ENCODE results near the gene GNAQ.
"Not testable (repeated sequence)": the region's sequence is repeated elsewhere in the genome, so short reads cannot be mapped to it uniquely, and the experiment has no call there.

GNAQ gene

DNA sequence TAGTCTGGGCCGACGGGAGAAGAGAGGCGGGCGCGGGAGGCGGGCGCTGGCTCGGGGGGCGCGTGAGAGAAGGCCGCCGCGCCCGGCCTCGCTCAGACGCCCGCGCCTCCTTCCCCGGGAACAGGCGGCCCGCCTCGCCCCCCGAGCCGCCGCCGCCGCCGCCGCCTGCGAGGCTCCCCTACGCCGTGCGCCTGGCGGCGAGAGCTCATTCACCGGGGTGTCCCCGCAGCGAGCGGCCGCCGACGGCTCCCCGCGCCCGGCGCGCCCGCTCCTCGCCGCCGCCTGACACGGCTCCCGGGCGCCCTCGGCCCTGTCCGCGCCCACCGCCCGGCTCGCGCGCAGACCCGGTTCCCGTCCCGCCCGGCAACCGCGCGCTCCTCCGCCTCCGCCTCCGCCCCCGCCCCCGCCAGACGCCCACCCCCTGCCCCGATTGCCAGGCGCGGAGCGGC is at the start of gene GNAQ:
Gene GNAQ (minus strand): TSS at position 368 of the 449 bp plus-strand sequence. CDS start 576 bp downstream, outside the sequence.
- DNase-seq: peak in 1 of 56 donors; percentile 58

DNA sequence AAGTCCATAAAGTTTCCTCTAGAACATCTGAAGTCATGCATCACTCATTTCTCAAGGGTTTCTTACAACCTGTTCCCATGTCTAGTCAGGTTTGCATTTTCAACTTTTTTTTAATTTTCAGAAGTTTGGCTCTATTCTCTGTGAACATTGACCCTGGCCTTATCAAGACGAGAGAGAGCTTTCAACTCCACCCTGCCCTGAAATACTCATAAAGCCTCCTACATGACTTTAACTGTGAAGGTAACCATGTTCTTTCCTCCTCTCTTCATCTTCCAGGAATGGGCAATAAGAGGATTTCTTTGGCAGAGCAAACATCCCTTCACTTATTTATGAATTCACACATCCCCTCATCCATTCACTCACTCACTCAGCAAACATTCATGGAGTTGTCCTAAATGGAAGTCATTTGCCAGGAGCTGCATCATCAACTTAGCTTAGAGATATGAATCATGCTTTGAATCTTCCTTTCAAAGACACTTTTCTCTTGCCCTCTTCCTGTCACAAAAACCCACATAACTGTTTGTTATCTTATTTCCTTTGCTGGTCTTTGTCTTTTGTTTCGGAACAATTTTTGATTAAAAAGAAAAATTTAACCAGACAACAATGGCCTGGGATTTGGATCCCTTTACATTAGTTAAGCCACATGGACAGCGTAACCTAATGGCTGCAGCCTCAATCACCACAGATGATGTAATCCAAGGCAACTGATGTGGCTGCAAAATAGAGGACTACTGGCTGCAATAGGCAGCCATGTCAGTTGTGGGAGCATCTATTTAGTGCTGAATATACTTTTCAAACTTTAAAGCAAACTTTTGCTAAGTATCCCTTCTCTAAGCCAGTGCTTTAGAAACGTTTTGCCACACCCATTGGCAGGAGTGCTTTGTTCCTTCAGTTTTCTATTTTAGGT is 43.0 kb upstream of the GNAQ start:
- no peak for DNase-seq

DNA sequence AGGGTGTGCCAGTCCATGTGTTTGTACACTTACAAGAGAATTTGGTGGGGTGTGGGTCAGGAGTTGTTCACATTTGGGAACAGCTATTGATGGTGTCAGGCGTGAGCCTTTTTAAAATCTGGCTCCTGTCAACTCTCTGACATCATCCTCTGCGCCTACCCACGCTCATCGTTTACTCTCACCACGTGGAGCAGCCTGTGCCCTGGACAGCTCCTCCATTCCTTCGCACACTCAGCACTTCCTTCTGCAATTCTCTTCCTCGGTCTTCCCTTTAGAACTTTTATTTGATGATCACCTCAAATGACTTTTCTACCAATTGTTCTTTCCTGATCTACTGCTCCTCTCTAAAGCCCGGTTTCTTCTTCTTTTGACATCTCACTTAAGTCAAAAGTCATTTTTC is 42.1 kb upstream of the GNAQ start:
- no peak for DNase-seq

DNA sequence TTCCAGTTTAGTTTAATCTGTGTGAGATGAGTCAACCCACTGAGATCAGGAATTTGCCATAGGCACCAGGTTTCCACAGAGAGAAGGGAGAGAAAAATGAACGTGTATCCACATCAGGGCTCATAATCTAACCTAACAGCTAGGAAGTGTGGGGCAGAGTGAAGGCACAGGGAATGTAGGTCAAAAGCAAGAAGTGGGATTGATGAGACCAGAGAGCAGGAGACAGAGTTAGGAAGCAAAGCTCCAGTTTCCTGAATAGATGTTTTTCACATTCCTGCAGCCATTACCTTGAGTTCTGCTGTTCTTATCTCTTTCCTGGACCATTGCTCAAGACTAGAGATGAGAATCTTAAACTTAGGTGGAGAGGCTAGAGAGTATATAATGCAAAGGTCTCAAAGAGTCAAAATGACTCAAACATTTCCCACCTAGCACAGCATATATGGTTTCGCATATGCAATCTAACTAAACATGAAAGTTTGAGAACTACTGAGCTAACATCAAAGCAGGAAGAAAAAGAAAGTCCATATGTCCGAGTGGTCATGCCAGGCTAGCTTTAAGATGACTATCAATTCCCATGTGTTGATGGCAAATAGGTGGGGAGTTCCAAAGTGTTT is 41.1 kb upstream of the GNAQ start:
- no peak for DNase-seq

DNA sequence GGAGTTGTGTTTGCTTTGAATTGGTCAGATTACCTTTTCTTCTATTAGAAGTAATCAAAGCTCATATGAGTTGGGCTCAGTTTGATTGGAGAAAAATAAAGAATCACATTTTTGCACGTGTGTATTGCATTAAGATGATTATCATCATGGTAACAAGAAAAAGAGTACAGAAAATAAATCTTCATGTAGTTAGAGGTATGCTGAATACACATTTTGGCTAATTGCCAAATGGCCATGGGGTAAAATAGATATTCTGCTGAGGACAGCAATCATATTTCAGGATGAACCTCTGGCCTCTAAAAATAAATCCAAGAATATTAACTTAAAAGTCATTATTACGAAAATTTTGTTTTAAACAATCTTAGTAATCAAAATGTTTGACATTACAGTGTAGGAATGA is 38.9 kb upstream of the GNAQ start:
- DNase-seq: no peak

DNA sequence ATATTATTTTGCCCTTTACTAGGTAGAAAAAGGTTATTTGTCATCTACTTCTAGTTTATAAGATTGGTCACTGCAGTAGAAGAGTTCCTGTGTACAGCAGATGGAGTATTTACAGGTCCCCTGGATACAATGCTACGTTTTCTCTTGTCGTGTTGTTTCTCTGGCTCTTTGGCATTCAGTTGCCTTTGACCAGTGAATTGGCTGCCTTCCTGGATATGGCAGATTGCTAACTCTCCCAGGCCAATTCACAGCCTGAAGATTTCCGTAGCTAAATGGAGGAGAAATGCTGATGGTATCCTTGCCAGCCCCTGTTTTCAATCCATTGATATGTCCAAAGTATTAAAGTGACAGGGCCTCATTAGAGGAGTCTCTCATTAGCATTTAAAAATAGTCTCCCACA is 32.5 kb upstream of the GNAQ start:
- DNase-seq: peak in 30 of 56 donors; percentile 1 to 58 (median 11)

DNA sequence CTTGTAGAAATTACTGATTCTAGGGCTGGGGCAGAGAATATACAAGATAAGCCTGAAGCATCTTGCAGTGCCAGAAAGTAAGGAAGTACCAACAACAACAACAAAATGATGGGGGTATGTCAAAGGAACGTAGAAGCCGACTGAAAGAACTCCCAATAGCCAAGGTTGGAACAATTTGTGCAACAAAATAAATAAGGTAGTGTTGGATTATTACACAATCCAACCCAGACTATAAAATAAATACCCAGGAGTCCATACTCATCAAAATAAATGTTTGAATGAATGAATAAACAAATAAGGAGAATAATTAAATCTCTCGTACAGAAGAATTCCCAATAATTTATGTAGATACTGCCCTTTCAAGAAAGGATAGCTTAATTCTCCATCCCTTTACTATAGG is 31.1 kb upstream of the GNAQ start:
- DNase-seq: no peak

DNA sequence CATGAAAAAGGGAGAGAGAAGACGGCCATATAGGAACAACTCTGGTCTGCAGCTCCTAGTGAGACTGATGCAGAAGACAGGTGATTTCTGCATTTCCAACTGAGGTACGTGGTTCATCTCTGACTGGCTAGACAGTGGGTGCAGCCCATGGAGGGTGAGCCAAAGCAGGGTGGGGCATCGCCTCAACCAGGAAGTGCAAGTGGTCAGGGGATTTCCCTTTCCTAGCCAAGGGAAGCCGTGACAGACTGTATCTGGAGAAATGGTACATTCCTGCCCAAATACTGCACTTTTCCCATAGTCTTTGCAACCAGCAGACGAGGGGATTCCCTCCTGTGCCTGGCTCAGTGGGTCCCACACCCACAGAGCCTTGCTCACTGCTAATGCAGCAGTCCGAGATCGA is 22.6 kb upstream of the GNAQ start:
- not testable (repeated sequence) for DNase-seq

DNA sequence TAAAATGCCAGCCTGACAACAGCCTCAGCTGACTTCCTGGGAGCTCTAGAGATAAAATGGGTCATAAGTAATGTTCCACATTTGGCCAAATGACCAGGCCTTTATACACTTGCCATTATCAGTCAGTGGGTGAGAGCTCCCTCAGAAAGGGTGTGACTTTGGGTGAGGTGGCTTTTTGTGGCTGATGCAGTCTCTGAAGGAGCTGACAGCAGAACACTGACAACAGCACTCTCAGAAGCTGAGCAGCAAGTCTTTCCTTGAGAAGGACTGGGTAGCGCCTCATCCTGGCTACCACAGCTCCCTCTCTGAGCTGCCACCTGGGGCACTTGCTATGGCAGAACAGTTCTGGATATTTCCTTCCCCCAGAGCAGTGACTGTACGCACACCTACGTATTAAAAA is 22.0 kb upstream of the GNAQ start:
- no peak for DNase-seq

DNA sequence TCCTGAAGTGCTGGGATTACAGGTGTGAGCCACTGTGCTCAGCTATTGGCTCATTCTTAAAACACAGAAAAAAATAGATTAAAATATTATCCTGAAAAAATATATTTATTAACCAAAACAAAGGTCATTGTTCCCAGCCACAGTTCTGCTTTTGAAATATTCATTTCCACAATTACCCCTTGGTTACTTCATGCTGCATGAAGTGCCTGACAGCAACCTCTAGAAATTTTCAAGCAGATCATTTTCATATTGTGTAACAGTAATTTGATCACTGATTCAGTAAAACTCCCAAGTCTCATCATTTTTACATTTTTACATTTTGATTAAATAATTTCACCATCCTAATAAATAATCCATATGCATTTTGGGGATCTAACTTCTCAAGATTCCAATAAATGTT is 18.8 kb upstream of the GNAQ start:
- no peak for DNase-seq

DNA sequence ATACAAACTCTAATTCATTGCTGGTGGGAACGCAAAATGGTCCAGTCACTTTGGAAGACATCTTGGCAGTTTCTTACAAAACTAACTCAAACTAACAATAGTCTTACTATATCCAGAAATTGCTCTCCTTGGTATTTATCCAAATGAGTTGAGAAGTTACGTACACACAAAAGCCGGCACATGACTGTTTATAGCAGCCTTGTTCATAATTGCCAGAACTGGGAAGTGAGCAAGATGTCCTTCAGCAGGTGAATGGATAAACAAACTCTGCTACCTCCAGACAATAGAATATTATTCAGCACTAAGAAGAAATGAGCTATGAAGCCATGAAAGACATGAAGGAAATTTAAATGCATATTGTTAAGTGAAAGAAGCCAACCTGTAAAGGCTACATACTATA is 17.9 kb upstream of the GNAQ start:
- DNase-seq: no peak

DNA sequence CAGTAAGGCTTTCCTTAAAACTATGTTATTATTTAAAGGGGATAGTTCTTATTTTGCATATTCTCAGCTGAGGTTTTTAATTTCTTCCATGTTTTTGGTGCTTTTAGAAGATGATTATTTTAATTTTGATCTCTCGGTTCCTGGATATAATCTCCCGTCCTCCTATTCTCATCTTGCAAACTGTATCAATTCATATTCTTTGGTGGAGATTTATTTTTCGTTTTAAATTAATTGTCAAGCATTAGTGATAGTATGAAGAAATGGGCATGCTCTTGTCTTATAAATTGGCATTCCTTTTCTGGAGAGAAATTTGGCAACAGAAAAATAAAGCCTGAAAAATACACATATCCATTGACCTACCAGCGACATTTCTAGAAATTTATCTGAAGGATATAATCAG is 15.5 kb upstream of the GNAQ start:
- no peak for DNase-seq

DNA sequence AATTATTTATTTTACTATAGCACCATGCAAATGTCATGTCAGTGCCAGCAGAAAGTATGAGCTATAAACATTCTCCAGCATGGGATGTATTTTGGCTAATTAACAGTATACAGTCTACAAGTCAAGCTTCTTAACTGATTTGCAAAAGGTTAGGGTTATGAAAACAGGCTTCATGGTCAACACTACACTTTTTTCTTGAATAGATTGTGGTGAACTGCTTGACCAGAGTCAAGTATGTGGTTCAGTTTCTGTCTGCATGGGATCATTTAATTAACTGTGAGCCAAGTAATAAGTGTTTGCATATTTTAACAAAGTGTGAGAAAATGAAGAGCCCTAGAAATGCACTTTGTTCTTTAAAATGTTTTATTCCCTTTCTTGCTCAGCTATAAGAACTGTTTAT is 14.5 kb upstream of the GNAQ start:
- no peak for DNase-seq

DNA sequence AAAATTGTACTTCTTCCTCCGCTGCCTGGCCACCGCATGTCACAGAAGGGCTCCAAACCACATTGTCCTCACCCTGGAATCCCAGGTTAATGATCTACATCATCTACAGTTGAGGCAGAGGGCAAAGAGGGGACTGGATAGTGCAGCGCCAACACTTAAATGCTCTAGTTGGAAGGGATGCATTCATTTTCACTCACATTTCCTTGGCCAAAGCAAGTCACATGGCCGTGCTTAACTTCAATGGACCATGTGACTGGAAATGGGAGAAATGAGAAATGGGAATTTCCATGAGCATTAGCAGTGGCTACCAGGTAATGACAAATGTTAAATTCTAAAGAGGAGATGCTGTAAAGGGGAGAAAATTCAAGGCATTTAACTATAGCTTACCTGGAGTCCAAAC is 13.3 kb upstream of the GNAQ start:
- DNase-seq: no peak

DNA sequence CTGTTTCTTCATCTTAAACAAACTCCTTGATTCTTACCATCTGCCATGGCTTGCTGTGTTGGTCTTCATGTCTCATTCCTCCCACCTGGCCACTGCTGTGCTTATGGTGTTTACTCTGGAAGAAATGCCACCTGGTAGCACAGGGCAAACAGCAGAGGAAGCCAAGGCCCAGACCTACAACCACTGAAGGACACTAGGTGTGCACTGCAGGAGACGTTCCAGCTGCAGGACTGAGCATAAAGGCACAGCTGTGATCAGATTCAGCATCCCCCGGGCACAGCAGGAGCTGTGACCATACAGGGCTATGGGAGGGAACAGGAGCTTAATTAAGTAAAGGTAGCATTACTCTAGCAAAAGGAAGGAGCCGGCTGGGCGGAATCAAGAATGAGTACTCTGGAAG is 12.6 kb upstream of the GNAQ start:
- no peak for DNase-seq

DNA sequence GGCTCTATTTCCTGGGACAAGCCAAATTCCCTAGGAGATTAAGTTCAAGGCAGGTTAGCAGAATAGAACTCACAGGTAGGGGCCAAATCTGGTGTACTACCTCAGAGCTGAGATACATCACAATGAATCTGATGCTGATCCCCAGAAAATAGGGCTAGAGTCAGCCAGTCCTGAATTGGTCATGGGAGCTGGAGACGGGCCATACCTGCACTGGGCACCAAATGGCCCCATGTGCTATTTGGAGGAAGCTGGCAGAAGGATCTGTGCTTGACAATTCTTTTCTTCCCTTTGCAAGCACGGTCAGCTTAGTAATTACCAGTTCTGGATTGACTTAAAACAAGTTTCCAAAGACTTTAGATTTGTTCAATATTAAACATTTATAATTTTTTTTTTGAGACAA is 10.4 kb upstream of the GNAQ start:
- DNase-seq: peak in 10 of 56 donors; percentile 5 to 37 (median 14)

DNA sequence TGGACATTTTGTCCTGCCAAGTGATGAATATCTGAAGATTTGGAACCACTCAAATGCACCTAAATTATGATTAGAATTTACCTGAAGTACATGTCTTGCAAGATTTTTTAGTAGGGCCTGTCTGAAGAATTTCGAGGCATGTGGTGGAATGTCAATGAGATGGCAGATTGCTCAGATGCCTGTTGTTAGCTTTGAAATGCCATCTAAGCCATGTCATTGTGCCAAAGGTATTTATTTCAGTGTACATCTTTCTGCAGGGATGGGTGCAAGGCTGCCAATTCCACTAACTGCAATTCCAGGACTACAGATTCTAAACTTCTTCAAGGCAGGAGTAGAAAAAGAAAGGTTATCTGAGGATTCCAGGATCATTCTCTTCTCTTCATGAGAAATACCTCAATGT is 9.1 kb upstream of the GNAQ start:
- no peak for DNase-seq

DNA sequence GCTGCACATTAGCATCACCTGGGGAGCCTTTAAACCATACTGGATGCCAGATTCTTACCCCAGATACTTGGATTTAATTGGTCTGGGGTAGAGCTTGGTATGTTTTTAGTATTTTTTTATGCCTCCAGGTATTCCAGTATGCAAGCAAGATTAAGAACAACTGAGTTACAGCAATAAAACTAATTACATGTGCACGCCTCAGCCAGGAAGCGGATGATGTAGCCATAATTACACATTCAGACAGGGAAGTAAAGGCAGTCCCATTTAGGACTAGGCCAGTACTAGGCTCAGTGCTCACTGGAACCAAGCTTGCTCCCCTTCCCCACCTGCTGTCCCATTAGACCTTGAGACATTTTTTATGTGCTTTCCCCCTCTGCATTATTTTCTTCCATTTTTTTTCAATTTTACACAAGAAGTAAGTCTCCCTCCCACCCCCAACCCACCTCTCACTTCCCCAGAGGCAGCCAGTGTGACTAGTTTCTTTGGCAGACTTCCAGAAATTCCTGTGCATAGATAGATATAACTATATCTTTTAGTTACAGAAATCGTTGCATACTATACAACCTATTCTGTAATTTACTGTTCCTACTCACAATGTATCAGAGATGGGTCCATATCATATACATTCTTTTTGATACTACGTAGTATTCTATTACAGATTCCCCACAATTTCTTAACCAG is 7.1 kb upstream of the GNAQ start:
- DNase-seq: no peak

DNA sequence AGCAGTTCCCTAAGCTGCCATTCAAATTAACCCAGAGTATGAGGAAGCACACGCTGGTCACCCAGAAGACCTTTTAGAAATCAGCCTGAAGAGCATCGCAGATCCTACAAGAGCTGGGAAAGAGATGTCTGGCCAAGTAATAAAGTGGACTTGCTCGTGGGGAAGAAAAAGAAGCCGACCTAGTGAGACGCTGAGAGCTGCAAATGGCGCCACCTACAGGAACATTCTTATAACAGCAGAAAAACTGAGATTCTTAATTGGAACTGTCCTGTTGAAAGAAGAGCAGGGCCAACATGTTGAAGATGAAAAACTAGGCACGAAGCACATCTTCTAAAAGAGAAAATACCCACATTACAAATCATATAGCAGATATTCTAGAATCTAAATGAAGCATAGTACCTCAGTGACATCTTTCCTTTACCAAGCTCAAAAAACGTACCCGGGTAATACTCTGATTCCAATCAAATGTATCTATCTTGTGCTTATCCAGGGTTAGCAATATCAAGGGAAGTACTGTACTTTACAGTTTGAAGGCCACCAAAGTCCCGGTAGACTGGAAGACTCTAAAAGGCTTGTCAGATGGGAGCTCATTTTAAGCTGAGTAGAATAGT is 3.9 kb upstream of the GNAQ start:
- peak in 37 of 56 donors; percentile 9 to 79 (median 37) for DNase-seq

DNA sequence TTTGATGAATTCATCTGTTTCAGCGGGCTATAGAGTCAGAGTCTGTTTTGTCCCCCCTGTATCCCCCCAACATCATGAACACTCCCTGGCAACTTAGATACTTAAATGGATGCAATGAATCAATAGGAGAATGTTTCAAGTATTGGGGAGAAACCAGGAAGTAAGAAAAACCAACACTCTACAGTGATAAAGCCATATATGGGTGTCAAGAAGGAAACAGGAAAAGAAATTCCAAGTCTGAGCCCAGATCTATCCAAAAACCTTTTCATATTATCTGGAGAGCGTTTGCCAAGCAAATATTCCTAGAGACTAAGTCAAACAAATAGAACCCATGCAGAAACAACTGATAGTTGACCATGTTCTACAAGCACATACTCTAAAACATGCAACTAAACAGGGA is 2.3 kb upstream of the GNAQ start:
- no peak for DNase-seq

DNA sequence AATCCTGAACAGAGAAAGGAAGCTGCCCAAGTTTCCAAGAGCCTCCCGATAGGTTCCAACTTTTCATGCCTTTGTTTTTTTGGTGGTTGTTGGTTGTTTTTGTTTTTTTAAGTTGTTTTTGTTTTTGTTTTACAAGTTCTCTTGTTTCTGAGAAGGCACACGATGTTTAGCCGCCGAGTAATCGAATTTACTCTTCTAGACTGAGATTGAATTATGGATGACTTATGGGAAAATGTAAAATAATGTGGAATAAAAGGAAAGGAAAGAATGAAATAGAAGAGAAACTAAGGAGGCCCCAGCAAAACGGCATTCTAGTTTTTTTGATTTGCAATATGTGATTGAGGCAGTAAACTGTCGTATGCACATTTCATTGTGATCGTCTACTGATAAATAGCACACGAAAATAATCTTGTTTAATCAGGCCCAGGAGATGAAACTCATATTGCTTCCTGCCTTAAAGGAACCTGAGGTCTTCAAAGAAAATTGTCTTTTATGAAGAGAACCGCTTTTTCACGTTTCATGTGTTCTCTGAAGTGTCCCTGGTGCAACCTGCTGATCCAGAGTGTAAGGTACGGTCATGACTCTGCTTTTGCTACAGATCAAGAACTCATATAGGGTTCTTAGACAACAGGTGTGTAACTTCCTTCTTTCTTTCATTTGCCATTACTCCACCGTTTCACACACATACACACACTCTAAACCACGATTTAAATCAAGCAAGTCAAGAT is 1.3 kb upstream of the GNAQ start:
- no peak for DNase-seq

All from amygdala (tissue), 56 donors.